ENCODE measurements around the gene ACSL6.
A peak's percentile ranks its signal among the peaks of the same experiment; 100 is the strongest.

ACSL6 gene

DNA sequence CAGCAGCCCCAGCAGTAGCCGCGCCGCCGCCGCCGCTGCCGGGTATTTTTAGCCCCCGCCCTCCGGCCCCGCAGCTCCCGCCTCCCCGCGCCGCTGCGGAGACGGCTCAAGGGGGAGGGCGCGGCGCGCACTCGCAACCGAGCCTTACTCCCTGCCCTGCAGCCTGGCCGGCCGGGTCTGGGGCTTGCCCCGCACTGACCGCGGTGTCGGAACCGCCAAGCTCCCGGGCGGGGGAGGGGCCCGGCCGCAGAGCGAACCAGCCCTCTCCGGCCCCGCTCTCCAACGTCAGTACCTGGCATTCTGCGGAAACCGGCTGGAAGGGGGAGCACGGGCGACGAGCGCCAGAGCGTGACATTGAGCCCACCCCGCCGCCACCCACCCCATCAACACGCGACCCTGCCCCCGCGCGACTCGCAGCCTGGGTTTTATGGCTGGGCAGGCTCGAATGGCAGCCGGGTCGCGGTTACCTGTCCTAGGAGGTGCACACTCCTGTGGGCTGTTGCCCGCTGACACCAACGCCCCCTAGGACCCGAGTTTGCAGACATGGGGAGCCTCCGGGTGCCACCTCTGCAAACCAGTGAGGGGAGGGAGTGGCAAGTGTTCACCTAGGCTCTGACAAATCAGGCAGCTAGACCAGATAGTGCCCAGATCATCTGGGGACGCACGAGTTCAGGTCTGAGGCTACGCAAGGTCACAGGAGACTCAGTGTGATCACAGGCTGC is at the start of gene ACSL6 (continued):
- TF ChIP-seq, protein P1, sequence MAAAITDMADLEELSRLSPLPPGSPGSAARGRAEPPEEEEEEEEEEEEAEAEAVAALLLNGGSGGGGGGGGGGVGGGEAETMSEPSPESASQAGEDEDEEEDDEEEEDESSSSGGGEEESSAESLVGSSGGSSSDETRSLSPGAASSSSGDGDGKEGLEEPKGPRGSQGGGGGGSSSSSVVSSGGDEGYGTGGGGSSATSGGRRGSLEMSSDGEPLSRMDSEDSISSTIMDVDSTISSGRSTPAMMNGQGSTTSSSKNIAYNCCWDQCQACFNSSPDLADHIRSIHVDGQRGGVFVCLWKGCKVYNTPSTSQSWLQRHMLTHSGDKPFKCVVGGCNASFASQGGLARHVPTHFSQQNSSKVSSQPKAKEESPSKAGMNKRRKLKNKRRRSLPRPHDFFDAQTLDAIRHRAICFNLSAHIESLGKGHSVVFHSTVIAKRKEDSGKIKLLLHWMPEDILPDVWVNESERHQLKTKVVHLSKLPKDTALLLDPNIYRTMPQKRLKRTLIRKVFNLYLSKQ (tag by site-specific recombination; IDR thresholded peaks at IDR 0.05; ENCODE audit: borderline replicate concordance): no peak
- TF ChIP-seq, protein P2, sequence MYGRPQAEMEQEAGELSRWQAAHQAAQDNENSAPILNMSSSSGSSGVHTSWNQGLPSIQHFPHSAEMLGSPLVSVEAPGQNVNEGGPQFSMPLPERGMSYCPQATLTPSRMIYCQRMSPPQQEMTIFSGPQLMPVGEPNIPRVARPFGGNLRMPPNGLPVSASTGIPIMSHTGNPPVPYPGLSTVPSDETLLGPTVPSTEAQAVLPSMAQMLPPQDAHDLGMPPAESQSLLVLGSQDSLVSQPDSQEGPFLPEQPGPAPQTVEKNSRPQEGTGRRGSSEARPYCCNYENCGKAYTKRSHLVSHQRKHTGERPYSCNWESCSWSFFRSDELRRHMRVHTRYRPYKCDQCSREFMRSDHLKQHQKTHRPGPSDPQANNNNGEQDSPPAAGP (tag by site-specific recombination; IDR thresholded peaks at IDR 0.05): no peak
- TF ChIP-seq, protein P3, sequence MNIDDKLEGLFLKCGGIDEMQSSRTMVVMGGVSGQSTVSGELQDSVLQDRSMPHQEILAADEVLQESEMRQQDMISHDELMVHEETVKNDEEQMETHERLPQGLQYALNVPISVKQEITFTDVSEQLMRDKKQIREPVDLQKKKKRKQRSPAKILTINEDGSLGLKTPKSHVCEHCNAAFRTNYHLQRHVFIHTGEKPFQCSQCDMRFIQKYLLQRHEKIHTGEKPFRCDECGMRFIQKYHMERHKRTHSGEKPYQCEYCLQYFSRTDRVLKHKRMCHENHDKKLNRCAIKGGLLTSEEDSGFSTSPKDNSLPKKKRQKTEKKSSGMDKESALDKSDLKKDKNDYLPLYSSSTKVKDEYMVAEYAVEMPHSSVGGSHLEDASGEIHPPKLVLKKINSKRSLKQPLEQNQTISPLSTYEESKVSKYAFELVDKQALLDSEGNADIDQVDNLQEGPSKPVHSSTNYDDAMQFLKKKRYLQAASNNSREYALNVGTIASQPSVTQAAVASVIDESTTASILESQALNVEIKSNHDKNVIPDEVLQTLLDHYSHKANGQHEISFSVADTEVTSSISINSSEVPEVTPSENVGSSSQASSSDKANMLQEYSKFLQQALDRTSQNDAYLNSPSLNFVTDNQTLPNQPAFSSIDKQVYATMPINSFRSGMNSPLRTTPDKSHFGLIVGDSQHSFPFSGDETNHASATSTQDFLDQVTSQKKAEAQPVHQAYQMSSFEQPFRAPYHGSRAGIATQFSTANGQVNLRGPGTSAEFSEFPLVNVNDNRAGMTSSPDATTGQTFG (tag by site-specific recombination; IDR thresholded peaks at IDR 0.05; ENCODE audit: borderline replicate concordance): no peak
- TF ChIP-seq SP2 (tag by site-specific recombination; IDR thresholded peaks at IDR 0.05) (peak; percentile 53), ZFP69B (tag by site-specific recombination; IDR thresholded peaks at IDR 0.05) (no peak), ZNF76 (tag by site-specific recombination; IDR thresholded peaks at IDR 0.05; ENCODE audit: borderline replicate concordance, low read depth) (no peak), REPIN1 (tag by site-specific recombination; IDR thresholded peaks at IDR 0.05; ENCODE audit: low read depth) (no peak), ZNF324 (tag by site-specific recombination; IDR thresholded peaks at IDR 0.05) (no peak), ZEB2 (tag by site-specific recombination; IDR thresholded peaks at IDR 0.05) (0 out of 2 replicates have a peak, but pooled peaks have one; percentile 6)
- TF ChIP-seq, protein P4, sequence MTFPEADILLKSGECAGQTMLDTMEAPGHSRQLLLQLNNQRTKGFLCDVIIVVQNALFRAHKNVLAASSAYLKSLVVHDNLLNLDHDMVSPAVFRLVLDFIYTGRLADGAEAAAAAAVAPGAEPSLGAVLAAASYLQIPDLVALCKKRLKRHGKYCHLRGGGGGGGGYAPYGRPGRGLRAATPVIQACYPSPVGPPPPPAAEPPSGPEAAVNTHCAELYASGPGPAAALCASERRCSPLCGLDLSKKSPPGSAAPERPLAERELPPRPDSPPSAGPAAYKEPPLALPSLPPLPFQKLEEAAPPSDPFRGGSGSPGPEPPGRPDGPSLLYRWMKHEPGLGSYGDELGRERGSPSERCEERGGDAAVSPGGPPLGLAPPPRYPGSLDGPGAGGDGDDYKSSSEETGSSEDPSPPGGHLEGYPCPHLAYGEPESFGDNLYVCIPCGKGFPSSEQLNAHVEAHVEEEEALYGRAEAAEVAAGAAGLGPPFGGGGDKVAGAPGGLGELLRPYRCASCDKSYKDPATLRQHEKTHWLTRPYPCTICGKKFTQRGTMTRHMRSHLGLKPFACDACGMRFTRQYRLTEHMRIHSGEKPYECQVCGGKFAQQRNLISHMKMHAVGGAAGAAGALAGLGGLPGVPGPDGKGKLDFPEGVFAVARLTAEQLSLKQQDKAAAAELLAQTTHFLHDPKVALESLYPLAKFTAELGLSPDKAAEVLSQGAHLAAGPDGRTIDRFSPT (tag by site-specific recombination; IDR thresholded peaks at IDR 0.05): no peak
- TF ChIP-seq, protein P5, sequence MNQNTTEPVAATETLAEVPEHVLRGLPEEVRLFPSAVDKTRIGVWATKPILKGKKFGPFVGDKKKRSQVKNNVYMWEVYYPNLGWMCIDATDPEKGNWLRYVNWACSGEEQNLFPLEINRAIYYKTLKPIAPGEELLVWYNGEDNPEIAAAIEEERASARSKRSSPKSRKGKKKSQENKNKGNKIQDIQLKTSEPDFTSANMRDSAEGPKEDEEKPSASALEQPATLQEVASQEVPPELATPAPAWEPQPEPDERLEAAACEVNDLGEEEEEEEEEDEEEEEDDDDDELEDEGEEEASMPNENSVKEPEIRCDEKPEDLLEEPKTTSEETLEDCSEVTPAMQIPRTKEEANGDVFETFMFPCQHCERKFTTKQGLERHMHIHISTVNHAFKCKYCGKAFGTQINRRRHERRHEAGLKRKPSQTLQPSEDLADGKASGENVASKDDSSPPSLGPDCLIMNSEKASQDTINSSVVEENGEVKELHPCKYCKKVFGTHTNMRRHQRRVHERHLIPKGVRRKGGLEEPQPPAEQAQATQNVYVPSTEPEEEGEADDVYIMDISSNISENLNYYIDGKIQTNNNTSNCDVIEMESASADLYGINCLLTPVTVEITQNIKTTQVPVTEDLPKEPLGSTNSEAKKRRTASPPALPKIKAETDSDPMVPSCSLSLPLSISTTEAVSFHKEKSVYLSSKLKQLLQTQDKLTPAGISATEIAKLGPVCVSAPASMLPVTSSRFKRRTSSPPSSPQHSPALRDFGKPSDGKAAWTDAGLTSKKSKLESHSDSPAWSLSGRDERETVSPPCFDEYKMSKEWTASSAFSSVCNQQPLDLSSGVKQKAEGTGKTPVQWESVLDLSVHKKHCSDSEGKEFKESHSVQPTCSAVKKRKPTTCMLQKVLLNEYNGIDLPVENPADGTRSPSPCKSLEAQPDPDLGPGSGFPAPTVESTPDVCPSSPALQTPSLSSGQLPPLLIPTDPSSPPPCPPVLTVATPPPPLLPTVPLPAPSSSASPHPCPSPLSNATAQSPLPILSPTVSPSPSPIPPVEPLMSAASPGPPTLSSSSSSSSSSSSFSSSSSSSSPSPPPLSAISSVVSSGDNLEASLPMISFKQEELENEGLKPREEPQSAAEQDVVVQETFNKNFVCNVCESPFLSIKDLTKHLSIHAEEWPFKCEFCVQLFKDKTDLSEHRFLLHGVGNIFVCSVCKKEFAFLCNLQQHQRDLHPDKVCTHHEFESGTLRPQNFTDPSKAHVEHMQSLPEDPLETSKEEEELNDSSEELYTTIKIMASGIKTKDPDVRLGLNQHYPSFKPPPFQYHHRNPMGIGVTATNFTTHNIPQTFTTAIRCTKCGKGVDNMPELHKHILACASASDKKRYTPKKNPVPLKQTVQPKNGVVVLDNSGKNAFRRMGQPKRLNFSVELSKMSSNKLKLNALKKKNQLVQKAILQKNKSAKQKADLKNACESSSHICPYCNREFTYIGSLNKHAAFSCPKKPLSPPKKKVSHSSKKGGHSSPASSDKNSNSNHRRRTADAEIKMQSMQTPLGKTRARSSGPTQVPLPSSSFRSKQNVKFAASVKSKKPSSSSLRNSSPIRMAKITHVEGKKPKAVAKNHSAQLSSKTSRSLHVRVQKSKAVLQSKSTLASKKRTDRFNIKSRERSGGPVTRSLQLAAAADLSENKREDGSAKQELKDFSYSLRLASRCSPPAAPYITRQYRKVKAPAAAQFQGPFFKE (tag by site-specific recombination; IDR thresholded peaks at IDR 0.05; ENCODE audit: borderline replicate concordance): no peak
- TF ChIP-seq, protein P6, sequence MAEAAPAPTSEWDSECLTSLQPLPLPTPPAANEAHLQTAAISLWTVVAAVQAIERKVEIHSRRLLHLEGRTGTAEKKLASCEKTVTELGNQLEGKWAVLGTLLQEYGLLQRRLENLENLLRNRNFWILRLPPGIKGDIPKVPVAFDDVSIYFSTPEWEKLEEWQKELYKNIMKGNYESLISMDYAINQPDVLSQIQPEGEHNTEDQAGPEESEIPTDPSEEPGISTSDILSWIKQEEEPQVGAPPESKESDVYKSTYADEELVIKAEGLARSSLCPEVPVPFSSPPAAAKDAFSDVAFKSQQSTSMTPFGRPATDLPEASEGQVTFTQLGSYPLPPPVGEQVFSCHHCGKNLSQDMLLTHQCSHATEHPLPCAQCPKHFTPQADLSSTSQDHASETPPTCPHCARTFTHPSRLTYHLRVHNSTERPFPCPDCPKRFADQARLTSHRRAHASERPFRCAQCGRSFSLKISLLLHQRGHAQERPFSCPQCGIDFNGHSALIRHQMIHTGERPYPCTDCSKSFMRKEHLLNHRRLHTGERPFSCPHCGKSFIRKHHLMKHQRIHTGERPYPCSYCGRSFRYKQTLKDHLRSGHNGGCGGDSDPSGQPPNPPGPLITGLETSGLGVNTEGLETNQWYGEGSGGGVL (tag by site-specific recombination; IDR thresholded peaks at IDR 0.05): peak; percentile 15; the same call in 1 of the 2 replicates
- TF ChIP-seq, protein P7, sequence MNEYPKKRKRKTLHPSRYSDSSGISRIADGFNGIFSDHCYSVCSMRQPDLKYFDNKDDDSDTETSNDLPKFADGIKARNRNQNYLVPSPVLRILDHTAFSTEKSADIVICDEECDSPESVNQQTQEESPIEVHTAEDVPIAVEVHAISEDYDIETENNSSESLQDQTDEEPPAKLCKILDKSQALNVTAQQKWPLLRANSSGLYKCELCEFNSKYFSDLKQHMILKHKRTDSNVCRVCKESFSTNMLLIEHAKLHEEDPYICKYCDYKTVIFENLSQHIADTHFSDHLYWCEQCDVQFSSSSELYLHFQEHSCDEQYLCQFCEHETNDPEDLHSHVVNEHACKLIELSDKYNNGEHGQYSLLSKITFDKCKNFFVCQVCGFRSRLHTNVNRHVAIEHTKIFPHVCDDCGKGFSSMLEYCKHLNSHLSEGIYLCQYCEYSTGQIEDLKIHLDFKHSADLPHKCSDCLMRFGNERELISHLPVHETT (tag by site-specific recombination; IDR thresholded peaks at IDR 0.05): no peak
- TF ChIP-seq, protein P8, sequence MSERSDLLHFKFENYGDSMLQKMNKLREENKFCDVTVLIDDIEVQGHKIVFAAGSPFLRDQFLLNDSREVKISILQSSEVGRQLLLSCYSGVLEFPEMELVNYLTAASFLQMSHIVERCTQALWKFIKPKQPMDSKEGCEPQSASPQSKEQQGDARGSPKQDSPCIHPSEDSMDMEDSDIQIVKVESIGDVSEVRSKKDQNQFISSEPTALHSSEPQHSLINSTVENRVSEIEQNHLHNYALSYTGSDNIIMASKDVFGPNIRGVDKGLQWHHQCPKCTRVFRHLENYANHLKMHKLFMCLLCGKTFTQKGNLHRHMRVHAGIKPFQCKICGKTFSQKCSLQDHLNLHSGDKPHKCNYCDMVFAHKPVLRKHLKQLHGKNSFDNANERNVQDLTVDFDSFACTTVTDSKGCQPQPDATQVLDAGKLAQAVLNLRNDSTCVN (tag by site-specific recombination; optimal IDR thresholded peaks at IDR 0.05): peak; percentile 80
- TF ChIP-seq, protein P9, sequence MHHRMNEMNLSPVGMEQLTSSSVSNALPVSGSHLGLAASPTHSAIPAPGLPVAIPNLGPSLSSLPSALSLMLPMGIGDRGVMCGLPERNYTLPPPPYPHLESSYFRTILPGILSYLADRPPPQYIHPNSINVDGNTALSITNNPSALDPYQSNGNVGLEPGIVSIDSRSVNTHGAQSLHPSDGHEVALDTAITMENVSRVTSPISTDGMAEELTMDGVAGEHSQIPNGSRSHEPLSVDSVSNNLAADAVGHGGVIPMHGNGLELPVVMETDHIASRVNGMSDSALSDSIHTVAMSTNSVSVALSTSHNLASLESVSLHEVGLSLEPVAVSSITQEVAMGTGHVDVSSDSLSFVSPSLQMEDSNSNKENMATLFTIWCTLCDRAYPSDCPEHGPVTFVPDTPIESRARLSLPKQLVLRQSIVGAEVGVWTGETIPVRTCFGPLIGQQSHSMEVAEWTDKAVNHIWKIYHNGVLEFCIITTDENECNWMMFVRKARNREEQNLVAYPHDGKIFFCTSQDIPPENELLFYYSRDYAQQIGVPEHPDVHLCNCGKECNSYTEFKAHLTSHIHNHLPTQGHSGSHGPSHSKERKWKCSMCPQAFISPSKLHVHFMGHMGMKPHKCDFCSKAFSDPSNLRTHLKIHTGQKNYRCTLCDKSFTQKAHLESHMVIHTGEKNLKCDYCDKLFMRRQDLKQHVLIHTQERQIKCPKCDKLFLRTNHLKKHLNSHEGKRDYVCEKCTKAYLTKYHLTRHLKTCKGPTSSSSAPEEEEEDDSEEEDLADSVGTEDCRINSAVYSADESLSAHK (tag by site-specific recombination; IDR thresholded peaks at IDR 0.05): no peak

All from HEK293 (cell line).